GM12874 (cell line): ENCODE data around the gene HNRNPU.

Source experiments
- TF ChIP-seq, protein P1 (sequence below): IDR thresholded peaks from 2 replicates; pipeline ENCODE4 v1.5.1; 2011; ENCODE audit warnings: low read depth, mild to moderate bottlenecking, control low read depth, low read length, moderate library complexity; ENCODE audit not compliant: insufficient read depth

Gene HNRNPU

DNA sequence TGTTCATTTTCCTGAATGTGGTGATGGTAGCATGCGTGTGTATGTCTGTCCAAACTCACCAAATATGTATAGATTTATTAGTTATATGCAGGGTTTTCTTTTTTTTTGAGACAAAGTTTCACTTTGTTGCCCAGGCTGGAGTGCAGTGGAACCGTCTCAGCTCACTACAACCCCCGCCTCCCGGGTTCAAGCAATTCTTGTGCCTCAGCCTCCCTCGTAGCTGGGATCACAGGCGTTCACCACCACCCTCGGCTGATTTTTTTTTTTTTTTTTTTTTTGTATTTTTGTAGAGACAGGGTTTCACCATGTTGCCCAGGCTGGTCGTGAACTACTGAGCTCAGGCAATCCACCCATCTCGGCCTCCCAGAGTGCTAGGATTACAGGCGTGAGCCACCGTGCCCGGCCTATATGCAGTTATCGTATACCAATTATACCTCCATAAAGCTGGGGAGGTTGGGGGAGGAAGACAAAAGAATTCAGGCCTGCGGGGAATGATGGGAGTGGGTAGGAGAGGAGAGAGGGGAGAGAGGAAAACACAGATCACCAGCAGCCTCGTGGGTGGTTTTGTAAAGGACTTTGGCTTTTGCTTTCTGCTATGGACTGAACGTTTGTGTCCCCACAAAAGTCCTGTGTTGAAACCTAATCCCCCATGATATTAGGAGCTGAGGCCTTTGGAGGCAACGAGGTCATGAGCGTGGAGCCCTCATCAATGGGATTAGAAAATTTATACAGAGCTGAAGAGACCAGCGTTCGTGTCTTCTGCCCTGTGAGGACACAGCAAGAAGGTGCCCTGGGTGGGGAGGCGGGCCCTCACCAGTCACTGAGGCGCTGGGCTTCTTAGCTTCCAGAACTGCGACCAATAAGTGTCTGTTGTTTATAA lies 4.4 kb upstream of the HNRNPU start:
- TF ChIP-seq, protein P1, sequence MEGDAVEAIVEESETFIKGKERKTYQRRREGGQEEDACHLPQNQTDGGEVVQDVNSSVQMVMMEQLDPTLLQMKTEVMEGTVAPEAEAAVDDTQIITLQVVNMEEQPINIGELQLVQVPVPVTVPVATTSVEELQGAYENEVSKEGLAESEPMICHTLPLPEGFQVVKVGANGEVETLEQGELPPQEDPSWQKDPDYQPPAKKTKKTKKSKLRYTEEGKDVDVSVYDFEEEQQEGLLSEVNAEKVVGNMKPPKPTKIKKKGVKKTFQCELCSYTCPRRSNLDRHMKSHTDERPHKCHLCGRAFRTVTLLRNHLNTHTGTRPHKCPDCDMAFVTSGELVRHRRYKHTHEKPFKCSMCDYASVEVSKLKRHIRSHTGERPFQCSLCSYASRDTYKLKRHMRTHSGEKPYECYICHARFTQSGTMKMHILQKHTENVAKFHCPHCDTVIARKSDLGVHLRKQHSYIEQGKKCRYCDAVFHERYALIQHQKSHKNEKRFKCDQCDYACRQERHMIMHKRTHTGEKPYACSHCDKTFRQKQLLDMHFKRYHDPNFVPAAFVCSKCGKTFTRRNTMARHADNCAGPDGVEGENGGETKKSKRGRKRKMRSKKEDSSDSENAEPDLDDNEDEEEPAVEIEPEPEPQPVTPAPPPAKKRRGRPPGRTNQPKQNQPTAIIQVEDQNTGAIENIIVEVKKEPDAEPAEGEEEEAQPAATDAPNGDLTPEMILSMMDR: no peak

DNA sequence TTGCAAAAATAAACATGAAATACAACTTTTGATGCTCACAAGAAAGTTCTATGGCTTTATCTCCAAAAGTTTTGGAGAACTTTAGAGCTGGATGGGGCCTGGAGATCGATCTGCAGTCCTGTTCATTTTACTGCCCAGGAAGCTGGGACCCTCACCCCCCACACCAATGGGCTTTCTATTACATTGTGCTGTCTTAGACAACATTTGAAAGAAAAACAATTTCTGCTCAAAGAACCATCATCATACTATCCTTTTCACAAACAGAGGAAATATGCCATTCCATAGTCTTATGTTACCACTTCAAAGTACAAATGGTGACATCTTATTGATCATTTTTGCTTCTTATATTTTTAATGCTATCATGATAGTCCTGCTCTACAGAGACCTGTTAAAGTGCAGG lies 2.0 kb upstream of the HNRNPU start:
- TF ChIP-seq, protein P1: no peak

DNA sequence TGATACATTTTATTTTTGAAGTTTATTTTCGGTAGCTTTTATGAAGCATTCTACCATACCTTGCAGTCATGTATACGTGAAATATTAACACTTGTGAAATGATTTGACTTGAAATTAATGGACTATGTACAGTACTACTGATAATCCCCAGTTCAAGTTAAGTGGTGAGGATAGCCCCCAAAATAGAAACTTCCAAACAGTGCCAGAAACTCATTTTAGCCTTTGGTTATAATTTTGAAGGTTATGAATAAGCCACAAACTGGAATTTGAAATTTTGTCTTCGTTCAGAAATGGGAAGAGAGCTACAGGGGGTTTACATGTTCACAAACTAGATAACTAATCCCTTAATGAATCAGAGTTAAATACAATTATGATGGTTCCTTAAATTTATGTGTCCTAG lies 1.5 kb upstream of the HNRNPU start:
- TF ChIP-seq, protein P1: no peak

DNA sequence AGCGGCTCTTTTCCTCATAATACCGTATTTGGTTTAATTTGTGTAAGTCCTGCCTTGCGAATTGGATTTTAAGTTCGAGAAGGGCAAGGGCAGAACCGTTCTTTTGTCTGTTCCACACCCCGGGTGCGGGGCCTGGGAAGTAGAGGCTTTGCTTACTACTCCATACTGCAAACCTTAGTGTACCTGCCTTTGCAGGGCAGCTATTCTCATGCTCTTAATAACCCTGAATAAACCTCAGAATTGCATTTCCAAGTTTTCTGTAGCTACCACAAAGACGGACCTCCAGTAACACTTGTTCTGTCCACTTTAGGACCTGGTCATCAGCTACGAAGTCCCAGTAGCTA lies 657 bp upstream of the HNRNPU start:
- TF ChIP-seq, protein P1: no peak

DNA sequence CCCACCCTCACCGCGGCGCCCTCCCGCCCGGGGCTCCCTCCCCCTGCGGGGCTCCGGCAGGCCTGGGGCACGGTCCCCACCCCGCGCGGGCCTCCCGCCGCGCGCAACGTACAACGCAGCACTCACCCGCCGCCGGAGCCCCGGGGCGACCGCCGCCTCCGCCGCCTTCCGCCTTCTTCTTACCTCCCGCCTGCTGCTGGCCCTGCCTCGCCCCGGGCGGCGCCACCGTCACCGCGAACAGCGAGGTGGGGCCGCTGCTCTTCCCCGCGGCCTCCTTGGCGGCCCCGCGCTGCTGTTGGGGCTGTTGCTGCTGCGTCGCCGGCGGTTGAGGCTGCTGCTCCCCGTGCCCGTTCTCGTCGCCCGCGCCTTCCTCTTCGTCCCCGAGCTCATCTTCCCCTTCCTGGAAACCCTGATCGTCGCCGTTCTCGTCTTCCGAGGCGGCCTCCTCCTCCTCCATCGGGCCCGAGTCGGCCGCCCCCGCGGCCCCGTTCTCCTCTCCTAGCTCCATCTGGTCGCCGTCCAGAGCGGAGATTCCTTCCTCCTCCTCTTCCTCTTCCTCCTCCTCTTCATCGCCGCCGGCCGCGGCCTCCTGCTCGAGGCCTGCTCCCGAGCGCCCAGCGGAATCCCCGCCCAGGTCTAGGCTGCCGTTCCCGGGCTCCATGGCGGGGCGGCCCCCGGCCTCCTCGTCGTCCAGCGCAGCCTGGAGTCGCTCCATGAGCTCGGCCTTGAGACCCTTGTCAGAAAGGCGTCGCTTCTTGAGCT lies 671 bp downstream of the HNRNPU start:
- TF ChIP-seq, protein P1: no peak

DNA sequence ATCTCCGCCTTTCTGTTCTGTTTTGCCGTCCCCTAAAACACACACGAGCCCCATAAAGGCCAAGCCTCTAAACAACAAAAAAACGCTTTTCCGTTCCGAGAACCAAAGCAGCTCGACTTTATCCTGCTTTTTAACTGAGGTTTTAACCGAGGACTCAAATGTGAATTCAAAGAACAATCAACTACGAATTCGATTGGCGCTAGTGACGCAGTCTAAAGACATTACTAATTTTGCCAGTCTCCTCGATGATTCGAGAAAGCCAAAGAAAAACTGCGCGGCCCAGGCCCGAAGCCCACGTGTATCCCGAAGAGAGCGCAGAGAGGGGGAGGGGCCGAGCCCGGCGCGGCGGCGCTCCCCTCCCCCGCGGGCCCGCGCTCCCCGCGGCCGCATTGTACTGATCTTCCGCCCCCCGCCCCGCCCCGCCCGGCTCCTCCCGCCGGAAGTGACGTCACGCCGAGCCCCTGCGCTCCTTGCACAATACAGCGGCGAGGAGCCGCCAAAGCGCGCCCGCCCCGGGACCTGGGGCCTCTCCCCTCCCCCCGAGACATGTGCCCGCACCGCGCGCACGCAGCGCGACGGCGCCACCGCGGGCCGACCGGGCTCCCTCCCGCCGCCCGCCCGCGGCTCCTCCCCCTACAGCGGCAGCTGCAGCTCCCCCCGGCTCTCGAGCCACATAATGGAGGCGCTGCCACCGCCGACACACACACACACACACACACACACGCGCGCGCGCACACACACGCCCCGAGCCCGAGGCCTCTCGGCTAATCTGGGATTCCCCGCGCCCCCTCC lies 1.4 kb downstream of the HNRNPU start:
- TF ChIP-seq, protein P1: no peak

DNA sequence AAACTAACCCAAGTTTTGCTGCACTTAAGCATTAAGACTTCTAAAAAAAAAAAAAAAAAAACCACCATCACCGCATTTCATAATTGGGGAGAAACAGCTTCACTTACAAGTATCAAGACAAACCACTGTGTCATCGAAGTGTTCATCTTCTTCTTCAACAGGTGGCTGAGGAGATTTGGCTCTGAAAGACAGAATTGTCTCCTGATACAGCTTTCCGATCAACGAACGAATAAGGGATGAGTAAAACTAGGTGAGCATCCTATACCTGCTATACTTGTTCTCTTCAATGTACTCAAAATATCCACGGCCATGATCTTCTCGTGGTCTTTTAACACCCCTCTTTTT lies 2.0 kb downstream of the HNRNPU start:
- TF ChIP-seq, protein P1: no peak
